ENCODE data around the gene RPUSD4.

The RPUSD4 gene

DNA sequence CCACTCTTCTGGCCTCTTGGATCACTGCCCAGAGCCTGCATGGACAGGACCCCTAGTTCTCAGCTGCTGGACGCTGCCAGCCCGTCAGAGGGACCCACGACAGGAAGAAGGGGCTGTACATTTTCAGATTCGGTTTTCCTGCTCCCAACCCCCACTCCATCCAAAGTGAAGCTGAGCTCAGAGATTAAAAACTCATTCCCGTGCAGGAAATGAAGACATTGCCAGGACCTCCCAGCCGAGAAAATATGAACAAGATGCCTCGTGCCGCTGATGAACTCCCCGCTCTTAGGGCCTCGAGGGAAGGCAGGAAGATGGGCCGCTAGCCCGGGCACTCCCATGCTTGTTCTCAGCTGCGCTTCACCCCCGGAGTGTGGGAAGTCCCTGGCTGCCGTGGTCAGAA is 36.1 kb downstream of the RPUSD4 start:
- H3K27me3 Mint-ChIP-seq = no peaks in the 10 kb centered on the region
- no peaks in the 10 kb centered on the region for H3K36me3 Mint-ChIP-seq (ENCODE audit: low read depth)
- H3K27ac Mint-ChIP-seq = no peak overlapping the region
- no peaks in the 10 kb centered on the region for H3K9me3 Mint-ChIP-seq
- H3K4me3 Mint-ChIP-seq = no peak overlapping the region
- no peaks in the 10 kb centered on the region for H3K4me1 Mint-ChIP-seq (ENCODE audit: low read depth)

DNA sequence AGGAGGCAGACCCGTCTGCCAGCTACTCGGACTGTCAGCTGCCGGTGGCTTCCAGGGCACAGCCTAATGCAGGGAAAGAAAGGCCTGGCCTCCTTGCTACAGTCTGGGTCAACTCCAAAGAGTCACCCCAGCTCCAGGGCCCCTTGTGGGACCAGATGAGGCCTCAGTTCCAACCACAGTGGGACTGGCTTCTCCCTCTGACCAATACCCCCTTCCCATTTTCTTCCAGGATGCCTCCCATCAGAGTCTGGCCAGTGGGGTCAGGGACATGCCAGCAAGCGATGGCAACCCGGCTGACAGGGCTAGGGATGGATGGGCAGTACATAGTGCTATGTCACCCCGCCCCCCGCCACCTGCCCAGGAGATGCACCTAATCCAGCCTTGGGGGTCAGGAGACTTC is 36.6 kb downstream of the RPUSD4 start:
- Mint-ChIP-seq H3K4me3 (no peak overlapping the region), H3K27ac (no peak overlapping the region), H3K27me3 (no peaks in the 10 kb centered on the region), H3K9me3 (no peaks in the 10 kb centered on the region), H3K36me3 (ENCODE audit: low read depth) (no peaks in the 10 kb centered on the region), H3K4me1 (ENCODE audit: low read depth) (no peaks in the 10 kb centered on the region)

GRCh38 chr11:126173257-126173656 is 38.2 kb downstream of the RPUSD4 start:
- no peaks in the 10 kb centered on the region for H3K4me1 Mint-ChIP-seq (ENCODE audit: low read depth)
- H3K36me3 Mint-ChIP-seq (ENCODE audit: low read depth) = no peaks in the 10 kb centered on the region
- no peak overlapping the region for H3K4me3 Mint-ChIP-seq
- H3K27me3 Mint-ChIP-seq = no peaks in the 10 kb centered on the region
- H3K27ac Mint-ChIP-seq = no peak overlapping the region
- H3K9me3 Mint-ChIP-seq = no peaks in the 10 kb centered on the region

- Mint-ChIP-seq H3K4me1 (ENCODE audit: low read depth) (no peaks in the 10 kb centered on the region), H3K27ac (no peak overlapping the region), H3K36me3 (ENCODE audit: low read depth) (no peaks in the 10 kb centered on the region), H3K27me3 (no peaks in the 10 kb centered on the region), H3K4me3 (no peak overlapping the region), H3K9me3 (no peaks in the 10 kb centered on the region)
Observed at GRCh38 chr11:126172596-126173038, 38.8 kb downstream of the RPUSD4 start.

- Mint-ChIP-seq H3K9me3 (no peaks in the 10 kb centered on the region), H3K27ac (no peak overlapping the region), H3K36me3 (ENCODE audit: low read depth) (no peaks in the 10 kb centered on the region), H3K27me3 (no peaks in the 10 kb centered on the region), H3K4me3 (no peak overlapping the region), H3K4me1 (ENCODE audit: low read depth) (no peaks in the 10 kb centered on the region)
Observed at GRCh38 chr11:126169291-126169690, 42.2 kb downstream of the RPUSD4 start.

- H3K9me3 Mint-ChIP-seq = no peaks in the 10 kb centered on the region
- no peak overlapping the region for H3K27ac Mint-ChIP-seq
- H3K4me3 Mint-ChIP-seq = no peak overlapping the region
- no peaks in the 10 kb centered on the region for H3K27me3 Mint-ChIP-seq
- no peaks in the 10 kb centered on the region for H3K36me3 Mint-ChIP-seq (ENCODE audit: low read depth)
- H3K4me1 Mint-ChIP-seq (ENCODE audit: low read depth) = no peaks in the 10 kb centered on the region
Observed at GRCh38 chr11:126167488-126167887, 44.0 kb downstream of the RPUSD4 start.

DNA sequence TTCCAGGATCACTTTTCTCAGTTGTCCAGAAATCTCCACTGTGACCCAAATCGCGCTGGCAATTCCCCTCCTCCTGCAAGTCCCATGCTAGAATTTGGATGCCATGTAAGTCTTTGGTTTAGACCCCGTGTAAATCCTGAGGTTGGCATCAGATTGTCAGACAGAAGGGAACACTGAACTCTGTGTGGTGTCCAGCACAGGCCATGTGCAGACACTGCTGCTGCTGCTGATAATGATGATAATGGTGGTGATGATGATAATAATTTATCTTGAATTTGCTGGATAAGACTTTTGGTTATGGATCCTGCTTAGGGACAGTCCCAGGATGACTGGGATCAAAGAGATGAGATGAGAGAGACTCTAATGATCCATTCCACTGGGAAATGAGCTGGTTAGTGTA is 45.0 kb downstream of the RPUSD4 start:
- Mint-ChIP-seq H3K27me3 (no peaks in the 10 kb centered on the region), H3K36me3 (ENCODE audit: low read depth) (no peaks in the 10 kb centered on the region), H3K9me3 (no peaks in the 10 kb centered on the region), H3K4me3 (no peak overlapping the region), H3K27ac (no peak overlapping the region), H3K4me1 (ENCODE audit: low read depth) (no peaks in the 10 kb centered on the region)

GRCh38 chr11:126165757-126166156 is 45.7 kb downstream of the RPUSD4 start:
- Mint-ChIP-seq H3K4me1 (ENCODE audit: low read depth) (no peaks in the 10 kb centered on the region), H3K27me3 (no peaks in the 10 kb centered on the region), H3K4me3 (no peak overlapping the region), H3K36me3 (ENCODE audit: low read depth) (no peaks in the 10 kb centered on the region), H3K9me3 (no peaks in the 10 kb centered on the region), H3K27ac (no peak overlapping the region)

GRCh38 chr11:126165311-126165720 is 46.1 kb downstream of the RPUSD4 start:
- Mint-ChIP-seq H3K4me1 (ENCODE audit: low read depth) (no peaks in the 10 kb centered on the region), H3K27ac (no peak overlapping the region), H3K9me3 (no peaks in the 10 kb centered on the region), H3K4me3 (no peak overlapping the region), H3K36me3 (ENCODE audit: low read depth) (no peaks in the 10 kb centered on the region), H3K27me3 (no peaks in the 10 kb centered on the region)

- Mint-ChIP-seq H3K4me1 (ENCODE audit: low read depth) (no peaks in the 10 kb centered on the region), H3K27ac (no peak overlapping the region), H3K4me3 (no peak overlapping the region), H3K36me3 (ENCODE audit: low read depth) (no peaks in the 10 kb centered on the region), H3K27me3 (no peaks in the 10 kb centered on the region), H3K9me3 (no peaks in the 10 kb centered on the region)
Observed at GRCh38 chr11:126164781-126165180, 46.7 kb downstream of the RPUSD4 start.

DNA sequence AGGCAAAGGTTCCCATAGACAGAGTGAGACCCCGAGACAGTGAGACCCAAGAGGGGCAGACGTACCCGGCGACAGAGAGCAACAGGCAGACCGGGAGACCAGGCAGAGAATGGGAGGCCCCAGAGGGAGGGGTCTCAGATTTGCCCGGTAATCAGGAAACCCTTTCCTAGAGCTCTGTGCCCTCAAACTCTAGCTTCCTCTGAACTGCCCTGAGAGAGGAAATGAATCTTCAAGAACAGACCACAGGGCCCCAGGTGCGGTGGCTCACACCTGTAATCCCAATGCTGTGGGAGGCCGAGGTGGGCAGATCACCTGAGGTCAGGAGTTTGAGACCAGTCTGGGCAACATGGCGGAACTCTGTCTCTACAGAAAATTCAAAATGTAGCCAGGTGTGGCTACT is 47.7 kb downstream of the RPUSD4 start:
- Mint-ChIP-seq H3K27ac (no peak overlapping the region), H3K36me3 (ENCODE audit: low read depth) (no peaks in the 10 kb centered on the region), H3K9me3 (no peaks in the 10 kb centered on the region), H3K4me1 (ENCODE audit: low read depth) (no peaks in the 10 kb centered on the region), H3K27me3 (no peaks in the 10 kb centered on the region), H3K4me3 (no peak overlapping the region)

- no peaks in the 10 kb centered on the region for H3K4me1 Mint-ChIP-seq (ENCODE audit: low read depth)
- H3K27ac Mint-ChIP-seq = no peak overlapping the region
Observed at GRCh38 chr11:126163074-126163700, 48.3 kb downstream of the RPUSD4 start.

DNA sequence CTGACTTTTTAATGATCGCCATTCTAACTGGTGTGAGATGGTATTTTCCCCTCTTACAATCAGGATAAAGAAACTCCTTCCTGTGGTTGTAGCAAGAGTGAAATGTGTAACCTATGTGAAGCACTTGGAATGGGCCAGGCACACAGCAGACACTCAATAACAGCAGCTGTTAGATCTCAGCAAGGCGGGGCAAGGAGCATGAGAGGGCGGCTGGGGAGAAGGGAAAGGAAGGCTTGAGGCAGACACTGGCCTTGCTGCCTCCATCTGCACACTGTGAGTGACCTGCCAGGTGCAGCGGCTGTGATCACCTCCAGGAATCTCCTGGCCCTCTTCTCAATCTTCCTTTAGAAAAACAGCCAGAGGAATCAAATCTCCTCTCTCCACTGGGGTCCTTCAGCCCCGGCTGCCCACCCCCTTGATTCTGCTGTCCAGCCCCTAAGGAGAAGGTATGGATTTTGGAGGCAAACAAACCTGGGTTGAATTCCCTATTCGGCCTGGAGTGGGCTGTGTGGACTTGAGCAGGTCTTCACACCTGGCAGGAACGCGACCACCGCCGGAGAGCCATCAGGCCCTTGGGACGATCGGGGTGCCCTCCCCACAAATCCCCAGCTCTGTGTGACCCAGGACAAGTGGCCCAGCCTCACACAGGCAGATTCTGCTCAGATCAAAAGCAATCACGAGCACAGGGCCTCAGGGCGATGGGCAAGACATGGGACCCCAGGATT is 49.0 kb downstream of the RPUSD4 start:
- no peaks in the 10 kb centered on the region for H3K36me3 Mint-ChIP-seq (ENCODE audit: low read depth)
- no peak overlapping the region for H3K4me3 Mint-ChIP-seq
- H3K27me3 Mint-ChIP-seq = no peaks in the 10 kb centered on the region
- no peaks in the 10 kb centered on the region for H3K4me1 Mint-ChIP-seq (ENCODE audit: low read depth)
- no peak overlapping the region for H3K27ac Mint-ChIP-seq
- no peaks in the 10 kb centered on the region for H3K9me3 Mint-ChIP-seq

More at GRCh38 chr11:126163074-126163700, 48.3 kb downstream of the RPUSD4 start:
- Mint-ChIP-seq H3K4me3 (no peak overlapping the region), H3K36me3 (ENCODE audit: low read depth) (no peaks in the 10 kb centered on the region), H3K9me3 (no peaks in the 10 kb centered on the region), H3K27me3 (no peaks in the 10 kb centered on the region)

DNA sequence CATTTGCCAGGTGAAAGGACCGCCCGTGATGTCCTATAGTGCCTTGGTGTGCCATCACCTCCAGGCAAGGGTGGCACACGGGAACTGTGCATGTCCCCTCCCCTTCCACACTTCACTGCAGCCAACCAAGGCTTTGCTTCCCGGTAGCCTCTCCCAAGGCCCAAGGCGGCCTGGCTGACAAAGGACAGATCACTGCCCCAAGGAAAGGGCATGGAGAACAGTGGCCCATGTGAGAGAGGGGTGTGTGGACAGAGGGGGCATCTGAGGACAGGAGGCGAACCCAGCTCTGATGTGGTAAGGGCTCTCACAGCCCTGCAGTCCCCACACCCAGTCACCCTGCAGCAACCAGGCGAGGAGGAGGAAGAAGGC is 50.4 kb downstream of the RPUSD4 start:
- no peaks in the 10 kb centered on the region for H3K36me3 Mint-ChIP-seq (ENCODE audit: low read depth)
- H3K9me3 Mint-ChIP-seq = no peaks in the 10 kb centered on the region
- H3K4me3 Mint-ChIP-seq = no peak overlapping the region
- no peaks in the 10 kb centered on the region for H3K4me1 Mint-ChIP-seq (ENCODE audit: low read depth)
- no peak overlapping the region for H3K27ac Mint-ChIP-seq
- no peaks in the 10 kb centered on the region for H3K27me3 Mint-ChIP-seq

DNA sequence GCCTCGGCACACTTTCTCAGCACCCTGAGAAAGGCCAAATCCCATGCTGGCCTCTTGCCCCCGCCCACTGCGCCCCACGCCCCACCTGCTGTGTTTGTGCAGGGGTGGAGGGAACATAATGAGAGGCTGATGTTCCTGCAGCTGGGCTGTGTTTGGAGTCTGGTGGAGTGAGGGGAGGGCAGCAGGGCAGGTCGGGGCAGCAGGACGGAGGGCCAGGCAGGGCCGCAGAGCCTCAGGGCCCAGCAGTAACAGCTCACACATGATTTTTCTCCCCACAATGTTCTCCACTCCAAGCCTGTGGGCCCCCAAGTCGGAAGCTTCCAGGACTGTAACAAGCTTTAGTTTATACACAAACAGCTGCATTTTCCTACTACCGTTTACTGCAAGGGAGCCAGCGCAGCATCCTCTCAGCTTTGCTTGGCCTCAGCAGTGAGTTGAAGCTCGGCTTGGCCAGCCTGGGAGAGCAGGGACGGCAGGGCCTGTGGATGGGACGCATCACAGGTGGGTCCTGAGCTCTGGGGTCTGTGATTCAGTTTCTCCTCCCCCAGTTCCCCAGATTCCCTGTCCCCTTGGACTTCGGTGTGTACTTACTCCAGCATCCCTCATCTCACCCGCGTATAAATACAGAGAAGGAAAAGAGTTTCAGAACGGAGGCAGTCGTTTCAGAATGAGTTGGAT is 51.0 kb downstream of the RPUSD4 start:
- Mint-ChIP-seq H3K4me3 (no peak overlapping the region), H3K36me3 (ENCODE audit: low read depth) (no peaks in the 10 kb centered on the region), H3K9me3 (no peaks in the 10 kb centered on the region), H3K27ac (no peak overlapping the region), H3K27me3 (no peaks in the 10 kb centered on the region), H3K4me1 (ENCODE audit: low read depth) (no peaks in the 10 kb centered on the region)

All from stimulated activated naive CD8-positive, alpha-beta T cell treated with anti-CD3 and anti-CD28 coated beads, Interleukin-15, Interleukin-2, amounts not matched to agents 100 ng/mL and 50 ng/mL, for 24 hours (primary cell).